ENCODE results near the gene KDM2A.

Gene KDM2A

DNA sequence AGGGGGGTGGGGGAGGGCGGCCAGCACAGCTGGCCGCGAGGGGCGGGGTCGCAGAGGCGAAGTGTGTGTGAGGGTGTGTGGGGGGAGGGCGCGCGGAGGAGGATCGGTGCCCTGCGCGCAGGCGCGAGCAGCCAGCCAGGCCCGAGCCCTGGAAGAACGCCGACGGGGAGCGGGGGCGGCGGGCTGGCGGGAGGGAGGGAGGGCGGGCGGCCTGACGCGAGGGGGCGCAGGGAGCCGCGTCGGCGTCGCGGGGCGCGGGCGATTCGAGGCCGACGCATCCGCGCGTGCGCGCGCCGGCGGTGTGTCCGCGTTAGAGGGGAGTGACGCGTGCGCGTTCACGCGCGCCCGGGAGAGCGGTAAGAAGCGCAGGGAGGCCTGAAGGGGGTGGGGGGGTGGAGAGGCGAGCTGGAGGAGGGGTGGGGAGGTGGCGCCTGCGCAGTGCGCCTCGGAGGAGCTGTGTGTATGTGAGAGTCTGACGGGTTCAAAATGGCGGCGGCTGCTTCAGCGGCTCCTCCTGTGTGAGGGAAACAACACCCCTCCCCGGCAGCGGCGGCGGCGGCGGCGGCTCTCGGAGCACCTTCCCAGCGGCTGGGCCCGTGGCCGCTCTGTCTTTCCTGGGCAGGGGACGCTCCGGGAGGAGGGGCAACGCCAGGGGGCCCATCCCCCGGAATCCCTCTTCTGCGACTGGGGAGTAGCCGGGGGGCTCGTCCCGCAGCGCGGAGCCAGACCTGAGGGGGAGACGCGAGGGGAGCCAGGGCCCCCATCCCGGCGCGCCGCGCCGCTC lies at the start of gene KDM2A:
Gene KDM2A (plus strand): TSS at position 463 of the 784 bp plus-strand sequence. CDS start 2,054 bp downstream, outside the sequence.
- DNase-seq = peak; percentile 100

DNA sequence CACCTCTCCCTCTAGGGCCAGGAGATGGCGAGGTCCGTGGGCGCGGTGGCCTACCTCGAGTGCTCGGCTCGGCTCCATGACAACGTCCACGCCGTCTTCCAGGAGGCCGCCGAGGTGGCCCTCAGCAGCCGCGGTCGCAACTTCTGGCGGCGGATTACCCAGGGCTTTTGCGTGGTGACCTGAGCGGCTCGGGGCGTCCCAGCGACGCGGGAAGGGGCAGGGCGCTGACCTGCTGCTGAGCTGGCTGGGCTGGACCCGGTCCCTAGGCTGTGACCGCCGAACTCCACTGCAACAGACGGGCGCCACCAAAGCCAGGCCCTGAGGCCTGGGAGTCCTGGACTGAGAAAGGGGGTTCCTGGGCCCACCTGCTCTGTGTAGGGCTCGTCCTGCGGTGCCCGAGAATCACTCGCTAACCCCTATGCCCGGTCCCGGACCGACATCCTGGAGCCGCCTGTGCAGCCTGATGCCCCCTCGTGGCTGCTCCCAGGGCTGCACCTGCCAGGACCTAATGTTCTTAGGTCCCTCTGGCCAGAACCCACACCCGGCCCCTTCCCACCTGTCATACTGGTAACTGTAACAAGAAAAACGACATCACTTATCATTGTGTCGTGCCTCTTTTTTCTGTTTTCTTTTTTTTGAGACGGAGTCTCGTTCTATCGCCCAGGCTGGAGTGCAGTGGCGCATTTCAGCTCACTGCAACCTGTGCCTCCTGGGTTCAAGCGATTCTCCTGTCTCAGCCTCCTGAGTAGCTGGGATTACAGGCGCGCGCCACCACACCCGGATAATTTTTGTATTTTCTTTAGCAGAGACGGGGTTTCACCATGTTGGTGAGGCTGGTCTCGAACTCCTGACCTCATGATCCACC lies 47.4 kb upstream of the KDM2A start:
- DNase-seq = no peak

DNA sequence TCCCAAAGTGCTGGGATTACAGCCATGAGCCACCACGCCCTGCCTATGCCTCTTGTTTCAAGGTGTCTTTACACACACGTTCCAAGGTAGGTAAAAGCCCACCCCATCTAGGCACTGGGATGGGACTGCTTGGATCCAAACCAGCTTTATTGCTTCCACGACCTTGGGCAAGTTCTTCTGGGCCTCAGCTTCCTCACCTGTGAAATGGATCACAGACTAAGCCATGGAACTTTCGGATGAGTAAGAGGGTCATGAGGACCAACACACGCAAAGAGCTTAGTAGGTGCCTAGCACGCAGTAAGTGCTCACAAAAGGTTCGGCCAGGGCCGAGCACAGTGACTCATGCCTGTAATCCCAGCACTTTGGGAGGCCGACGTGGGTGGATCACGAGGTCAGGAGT lies 46.8 kb upstream of the KDM2A start:
- no peak for DNase-seq

GRCh38 chr11:67073908-67074307 lies 45.2 kb upstream of the KDM2A start:
- DNase-seq = no peak

GRCh38 chr11:67076202-67076601 lies 42.9 kb upstream of the KDM2A start:
- no peak for DNase-seq

GRCh38 chr11:67079065-67079705 lies 39.9 kb upstream of the KDM2A start:
- no peak for DNase-seq

- no peak for DNase-seq
Measured at GRCh38 chr11:67082071-67082791, 36.8 kb upstream of the KDM2A start.

- DNase-seq = no peak
Measured at GRCh38 chr11:67083786-67084366, 35.2 kb upstream of the KDM2A start.

GRCh38 chr11:67085617-67086016 lies 33.4 kb upstream of the KDM2A start:
- no peak for DNase-seq

- DNase-seq = no peak
Measured at GRCh38 chr11:67090717-67091116, 28.3 kb upstream of the KDM2A start.

DNA sequence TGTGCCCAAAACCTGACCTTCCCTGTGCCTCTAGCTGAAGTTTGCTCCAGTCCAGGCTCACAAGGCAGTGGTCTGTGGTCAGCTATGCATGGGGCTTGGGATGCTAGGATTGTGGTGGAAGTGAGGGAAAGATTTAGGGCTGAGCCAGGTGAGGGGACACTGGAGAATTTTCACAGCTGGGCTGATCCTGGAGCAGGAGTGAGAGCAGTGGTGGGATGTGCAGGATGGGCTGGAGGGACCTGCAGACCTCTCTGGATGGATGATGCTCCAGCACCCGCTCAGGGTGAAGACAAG lies 23.9 kb upstream of the KDM2A start:
- DNase-seq = no peak

DNA sequence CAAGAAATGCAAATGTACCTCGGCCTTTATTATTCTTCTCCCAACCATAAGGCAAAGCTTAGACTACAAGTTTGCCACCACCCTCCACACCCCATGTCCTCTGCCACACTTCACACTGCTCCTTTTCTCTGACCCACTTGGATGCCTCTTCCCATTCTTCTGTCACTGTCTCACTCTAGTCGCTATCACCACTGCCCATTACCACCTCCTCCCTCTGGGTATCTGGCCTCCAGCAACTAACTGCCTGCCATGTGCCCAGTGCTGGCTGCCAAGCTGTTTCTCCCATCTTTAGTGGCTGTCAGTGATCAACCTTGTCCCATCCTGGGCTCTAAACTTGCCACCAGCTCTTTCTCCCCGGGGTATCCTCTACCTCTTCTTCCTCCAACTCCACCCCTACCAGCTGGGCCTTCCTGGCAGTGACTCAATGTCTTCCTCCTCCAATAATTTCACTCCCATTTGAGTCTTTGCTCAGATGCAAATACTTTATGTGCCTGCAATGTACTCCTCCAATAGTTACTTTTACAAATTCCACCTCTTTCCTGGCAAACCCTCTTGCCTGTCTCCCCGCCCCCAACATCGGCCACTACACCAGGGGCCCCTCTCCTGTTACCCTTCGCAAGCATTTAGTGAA lies 20.1 kb upstream of the KDM2A start:
- DNase-seq = no peak

GRCh38 chr11:67099831-67100324 lies 19.2 kb upstream of the KDM2A start:
- DNase-seq = no peak

GRCh38 chr11:67102664-67103063 lies 16.4 kb upstream of the KDM2A start:
- DNase-seq = no peak

DNA sequence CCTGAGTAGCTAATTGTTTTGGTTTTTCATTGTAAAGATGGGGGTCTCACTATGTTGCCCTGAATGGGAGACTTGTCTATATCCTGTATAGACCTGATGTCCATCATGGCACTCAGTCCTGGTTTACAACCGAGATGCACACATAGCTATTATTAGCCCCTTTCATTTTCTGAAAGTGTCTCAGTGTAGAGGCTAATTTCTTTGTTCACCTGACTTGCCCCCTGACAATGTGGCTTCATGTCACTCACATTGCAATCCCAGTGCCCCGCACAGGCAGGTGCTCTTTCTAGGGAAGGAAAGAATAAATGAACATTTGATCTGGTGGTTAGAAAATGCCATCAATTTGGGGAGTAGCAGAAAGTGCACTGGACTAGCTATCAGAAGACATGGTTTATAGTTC lies 13.1 kb upstream of the KDM2A start:
- no peak for DNase-seq

DNA sequence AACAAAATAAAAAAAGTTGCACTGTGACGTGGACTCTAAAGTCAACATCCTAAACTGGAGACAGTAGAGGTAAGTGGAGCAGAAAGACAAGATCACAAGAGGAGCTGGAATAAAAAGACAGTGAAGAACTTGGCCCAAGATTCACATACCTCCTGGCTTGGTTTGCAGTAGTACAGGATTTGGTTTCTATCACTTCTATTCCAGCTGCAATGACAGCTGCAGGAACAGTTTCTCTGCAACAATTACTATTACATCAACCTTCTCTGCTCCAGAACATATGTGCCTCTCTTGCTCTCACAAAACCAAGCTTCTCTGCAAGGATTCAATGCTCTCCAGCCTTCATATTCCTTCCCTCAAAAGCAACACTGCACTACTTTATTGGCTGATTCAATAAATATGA lies 7.8 kb upstream of the KDM2A start:
- DNase-seq = no peak

- DNase-seq = no peak
Measured at GRCh38 chr11:67113231-67113721, 5.8 kb upstream of the KDM2A start.

GRCh38 chr11:67114275-67114896 lies 4.7 kb upstream of the KDM2A start:
- DNase-seq = no peak

- no peak for DNase-seq
Measured at GRCh38 chr11:67116758-67117105, 2.3 kb upstream of the KDM2A start.

GRCh38 chr11:67117176-67117575 lies 1.9 kb upstream of the KDM2A start:
- DNase-seq = no peak

DNA sequence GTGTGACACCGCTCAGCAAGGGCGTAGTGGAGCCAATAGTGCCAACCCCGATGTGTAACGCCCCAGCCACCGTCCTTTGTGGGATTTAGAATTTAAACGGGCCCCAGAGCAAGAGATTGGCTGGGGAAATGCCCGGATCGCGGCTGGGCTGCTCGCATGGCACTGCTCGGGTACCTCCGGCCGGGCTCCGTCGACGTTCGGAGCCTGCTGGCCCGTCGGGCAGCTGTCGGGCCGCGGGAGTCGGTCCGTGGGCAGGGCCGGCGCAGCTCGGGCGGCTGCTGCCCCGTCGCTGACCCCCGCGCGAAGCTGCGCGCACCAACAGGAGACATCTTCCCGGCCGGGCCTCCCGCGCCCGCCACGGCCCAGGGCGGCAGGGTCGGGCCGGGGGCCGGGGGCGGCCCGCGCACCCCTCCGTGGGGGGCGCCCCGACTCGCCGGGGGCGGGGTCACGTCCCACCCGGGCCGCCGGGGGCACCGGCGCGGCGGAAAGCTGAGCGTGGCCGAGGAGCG lies 1.3 kb upstream of the KDM2A start:
- DNase-seq = peak; percentile 40
